PFSK-1 (cell line): ENCODE results near the gene CPNE9.

Experiments used
- POLR2AphosphoS5 ChIP-seq: IDR thresholded peaks from 2 replicates; pipeline ENCODE4 v1.6.1; 2012; ENCODE audit warnings: low read depth, mild to moderate bottlenecking, control low read depth, low read length, moderate library complexity
- TAF1 ChIP-seq: IDR thresholded peaks from 2 replicates; pipeline ENCODE4 v1.6.1; 2012; ENCODE audit warnings: low read length, control low read depth, borderline replicate concordance; ENCODE audit not compliant: insufficient read depth
- TF ChIP-seq, protein P1 (sequence below), 2 experiments: IDR thresholded peaks; 2 replicates each; pipeline versions ENCODE4 v1.6.1 to v1.8.0; 2011 to 2012; ENCODE audit warnings: low read depth in 2 of 2, low read length in 2 of 2, control low read depth in 1 of 2, inconsistent platforms in 1 of 2, mild to moderate bottlenecking in 1 of 2, moderate library complexity in 1 of 2; ENCODE audit not compliant: insufficient read depth in 1 of 2

DNA sequence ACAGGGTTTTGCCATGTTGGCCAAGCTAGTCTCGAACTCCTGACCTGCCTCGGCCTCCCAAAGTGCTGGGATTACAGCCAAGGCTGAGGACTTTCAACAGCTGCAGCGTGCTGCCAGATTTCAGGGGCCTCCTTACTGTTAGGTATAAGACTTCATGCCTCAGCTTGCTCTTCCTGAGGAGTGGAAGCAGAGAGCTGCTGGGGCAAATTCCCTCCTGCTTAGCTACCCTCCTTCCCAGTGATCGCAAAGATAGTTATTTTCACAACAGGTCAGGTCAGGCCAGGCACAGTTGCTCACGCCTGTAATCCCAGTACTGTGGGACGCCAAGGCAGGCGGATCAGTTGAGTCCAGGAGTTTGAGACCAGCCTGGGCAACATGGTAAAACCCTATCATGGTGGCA, 2.6 kb upstream of the CPNE9 start:
- TF ChIP-seq, protein P1, sequence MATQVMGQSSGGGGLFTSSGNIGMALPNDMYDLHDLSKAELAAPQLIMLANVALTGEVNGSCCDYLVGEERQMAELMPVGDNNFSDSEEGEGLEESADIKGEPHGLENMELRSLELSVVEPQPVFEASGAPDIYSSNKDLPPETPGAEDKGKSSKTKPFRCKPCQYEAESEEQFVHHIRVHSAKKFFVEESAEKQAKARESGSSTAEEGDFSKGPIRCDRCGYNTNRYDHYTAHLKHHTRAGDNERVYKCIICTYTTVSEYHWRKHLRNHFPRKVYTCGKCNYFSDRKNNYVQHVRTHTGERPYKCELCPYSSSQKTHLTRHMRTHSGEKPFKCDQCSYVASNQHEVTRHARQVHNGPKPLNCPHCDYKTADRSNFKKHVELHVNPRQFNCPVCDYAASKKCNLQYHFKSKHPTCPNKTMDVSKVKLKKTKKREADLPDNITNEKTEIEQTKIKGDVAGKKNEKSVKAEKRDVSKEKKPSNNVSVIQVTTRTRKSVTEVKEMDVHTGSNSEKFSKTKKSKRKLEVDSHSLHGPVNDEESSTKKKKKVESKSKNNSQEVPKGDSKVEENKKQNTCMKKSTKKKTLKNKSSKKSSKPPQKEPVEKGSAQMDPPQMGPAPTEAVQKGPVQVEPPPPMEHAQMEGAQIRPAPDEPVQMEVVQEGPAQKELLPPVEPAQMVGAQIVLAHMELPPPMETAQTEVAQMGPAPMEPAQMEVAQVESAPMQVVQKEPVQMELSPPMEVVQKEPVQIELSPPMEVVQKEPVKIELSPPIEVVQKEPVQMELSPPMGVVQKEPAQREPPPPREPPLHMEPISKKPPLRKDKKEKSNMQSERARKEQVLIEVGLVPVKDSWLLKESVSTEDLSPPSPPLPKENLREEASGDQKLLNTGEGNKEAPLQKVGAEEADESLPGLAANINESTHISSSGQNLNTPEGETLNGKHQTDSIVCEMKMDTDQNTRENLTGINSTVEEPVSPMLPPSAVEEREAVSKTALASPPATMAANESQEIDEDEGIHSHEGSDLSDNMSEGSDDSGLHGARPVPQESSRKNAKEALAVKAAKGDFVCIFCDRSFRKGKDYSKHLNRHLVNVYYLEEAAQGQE (IDR thresholded peaks at IDR 0.05; ENCODE audit: insufficient read depth in 1 of 2, low read depth in 2 of 2, low read length in 2 of 2): no peak
- TF ChIP-seq POLR2AphosphoS5 (no peak), TAF1 (no peak)
